HCT116 (cell line): ENCODE measurements around the gene PDE4A. TPM values are rescaled to one million over a fixed set of nuclear protein-coding genes. Genes with fewer than 3 reads are reported as not detected.

ENCODE experiments used
- ATAC-seq: fragments of 200-7000 bp; cut with Tn5 transposase; 2 replicates; pipeline ENCODE4 v1.9.1; 2020; ENCODE audit warnings: mild to moderate bottlenecking, moderate library complexity
- BruUV-seq: library from RNA; stranded (reverse); fragments of 400-500 nt; replicated peaks from 2 replicates; lab custom pipeline; 2021; lab: Mats Ljungman, UMichigan
- CTCF ChIA-PET: fragments of 300-600 bp; sonication (Branson Sonifier 250); formaldehyde crosslinking; loops from one replicate; lab custom pipeline; 2021; ENCODE audit warnings: antibody characterized with exemption; lab: Charles Lee
- POLR2A ChIA-PET: fragments of 300-600, 350-600 bp; sonication (Branson Sonifier 250); formaldehyde crosslinking; loops from one replicate; lab custom pipeline; 2021; ENCODE audit warnings: antibody characterized with exemption; lab: Charles Lee
- RAD21 ChIA-PET, 2 experiments: fragments of 300-600 bp; sonication (Branson Sonifier 250); formaldehyde crosslinking; loops; one replicate each; lab custom pipeline; 2023; ENCODE audit warnings: low total read pairs in 2 of 2; ENCODE audit not compliant: uncharacterized antibody in 2 of 2, unreplicated experiment in 2 of 2, low non-redundant PET in 1 of 2; lab: Charles Lee
- DNase-seq: peaks from one replicate; pipeline ENCODE4 v3.0.0-alpha.2; 2010; ENCODE audit warnings: low read depth, low spot score
- H2AFZ ChIP-seq: fragments of 200-600 bp; shearing (Covaris generic), sonication (generic); 2 replicates; pipeline ENCODE4 v1.6.1; 2017; ENCODE audit warnings: low read depth, mixed run types, mixed read lengths, antibody characterized with exemption, low read length; ENCODE audit not compliant: poor library complexity, severe bottlenecking
- H3K27ac ChIP-seq: 2 replicates; pipeline ENCODE4 v1.5.1; 2012; ENCODE audit warnings: low read depth, low read length
- H3K27me3 ChIP-seq: fragments of 200-600 bp; sonication (generic); 2 replicates; pipeline ENCODE4 v1.6.1; 2016; ENCODE audit warnings: mixed run types, low read length, mixed read lengths; ENCODE audit not compliant: insufficient read depth
- H3K36me3 ChIP-seq, 2 experiments: fragments of 200-500 bp in 1 of 2; fragments of 200-600 bp in 1 of 2; sonication (Bioruptor generic) in 1 of 2; sonication (generic) in 1 of 2; 2 replicates each; pipeline versions ENCODE4 v1.5.1 to v1.6.1; 2014 to 2016; ENCODE audit warnings: low read length in 2 of 2, inconsistent platforms in 1 of 2, mixed read lengths in 1 of 2, mixed run types in 1 of 2; ENCODE audit not compliant: insufficient read depth in 2 of 2, control insufficient read depth in 1 of 2
- H3K4me1 ChIP-seq, 2 experiments: fragments of 200-600 bp in 1 of 2; sonication (generic) in 1 of 2; 2 replicates each; pipeline versions ENCODE4 v1.5.1 to v1.6.1; 2012 to 2017; ENCODE audit warnings: low read length in 2 of 2, inconsistent platforms in 1 of 2, mild to moderate bottlenecking in 1 of 2, mixed read lengths in 1 of 2, mixed run types in 1 of 2, moderate library complexity in 1 of 2; ENCODE audit not compliant: insufficient read depth in 2 of 2, control insufficient read depth in 1 of 2
- H3K4me2 ChIP-seq: fragments of 200-600 bp; sonication (generic); 2 replicates; pipeline ENCODE4 v1.6.1; 2017; ENCODE audit warnings: mixed run types, low read length, mixed read lengths
- H3K4me3 ChIP-seq, 2 experiments: fragments of 200-600 bp in 1 of 2; sonication (generic) in 1 of 2; replicated peaks in 1 of 2; 2 replicates each; pipeline ENCODE4 v1.5.1; 2011 to 2016; ENCODE audit warnings: low read length in 2 of 2, control low read depth in 1 of 2, low read depth in 1 of 2, mild to moderate bottlenecking in 1 of 2, mixed read lengths in 1 of 2, mixed run types in 1 of 2
- H3K79me2 ChIP-seq: fragments of 200-600 bp; sonication (generic); 2 replicates; pipeline ENCODE4 v1.6.1; 2017; ENCODE audit warnings: mild to moderate bottlenecking, mixed run types, low read length, moderate library complexity, mixed read lengths; ENCODE audit not compliant: insufficient read depth
- H3K9ac ChIP-seq: fragments of 200-600 bp; sonication (generic); 2 replicates; pipeline ENCODE4 v1.6.1; 2016; ENCODE audit warnings: low read length, mixed read lengths
- H3K9me2 ChIP-seq: fragments of 200-600 bp; sonication (generic), shearing (Covaris generic); 2 replicates; pipeline ENCODE4 v1.6.1; 2017; ENCODE audit warnings: mixed run types, mild to moderate bottlenecking, moderate library complexity; ENCODE audit not compliant: insufficient read depth
- H3K9me3 ChIP-seq, 2 experiments: fragments of 200-500 bp in 1 of 2; fragments of 200-600 bp in 1 of 2; sonication (Bioruptor generic) in 1 of 2; sonication (generic) in 1 of 2; 2 replicates each; pipeline ENCODE4 v1.6.1; 2014 to 2017; ENCODE audit warnings: low read length in 2 of 2, mixed read lengths in 2 of 2, inconsistent platforms in 1 of 2, low read depth in 1 of 2, mild to moderate bottlenecking in 1 of 2, mixed run types in 1 of 2, moderate library complexity in 1 of 2; ENCODE audit not compliant: control insufficient read depth in 1 of 2, insufficient read depth in 1 of 2
- H4K20me1 ChIP-seq: fragments of 200-600 bp; sonication (generic), shearing (Covaris generic); 2 replicates; pipeline ENCODE4 v1.6.1; 2017; ENCODE audit warnings: mixed run types, mild to moderate bottlenecking, moderate library complexity; ENCODE audit not compliant: insufficient read depth
- ATF3 ChIP-seq: IDR thresholded peaks from 2 replicates; pipeline ENCODE4 v1.6.1; 2012
- CBX3 ChIP-seq: IDR thresholded peaks from 2 replicates; pipeline ENCODE4 v1.6.1; 2012; ENCODE audit warnings: low read depth
- CEBPB ChIP-seq: IDR thresholded peaks from 2 replicates; pipeline ENCODE4 v1.6.1; 2012; ENCODE audit warnings: low read depth
- EGR1 ChIP-seq: IDR thresholded peaks from 2 replicates; pipeline ENCODE4 v1.6.1; 2012; ENCODE audit warnings: low read depth
- EZH2 ChIP-seq: fragments of 200-600 bp; sonication (generic); IDR thresholded peaks from 2 replicates; pipeline ENCODE4 v1.6.1; 2017; ENCODE audit warnings: antibody characterized with exemption, mixed run types
- EZH2phosphoT487 ChIP-seq: fragments of 200-600 bp; IDR thresholded peaks from 2 replicates; pipeline ENCODE4 v1.6.1; 2018; ENCODE audit warnings: antibody characterized with exemption, borderline replicate concordance
- JUND ChIP-seq: IDR thresholded peaks from 2 replicates; pipeline ENCODE4 v1.6.1; 2012
- POLR2A ChIP-seq: IDR thresholded peaks from 2 replicates; pipeline ENCODE4 v1.7.0; 2011; ENCODE audit warnings: borderline replicate concordance; ENCODE audit not compliant: insufficient read depth, insufficient read length; ENCODE audit errors: extremely low read depth
- POLR2AphosphoS5 ChIP-seq: IDR thresholded peaks from 2 replicates; pipeline ENCODE4 v1.6.1; 2011; ENCODE audit warnings: mild to moderate bottlenecking, low read depth, low read length, moderate library complexity
- RAD21 ChIP-seq: IDR thresholded peaks from 2 replicates; pipeline ENCODE4 v1.6.1; 2012; ENCODE audit warnings: low read depth, mild to moderate bottlenecking
- REST ChIP-seq: IDR thresholded peaks from 2 replicates; pipeline ENCODE4 v1.6.1; 2012; ENCODE audit warnings: low read depth
- SIN3A ChIP-seq: IDR thresholded peaks from 2 replicates; pipeline ENCODE4 v1.6.1; 2012; ENCODE audit warnings: low read depth
- SP1 ChIP-seq: IDR thresholded peaks from 2 replicates; pipeline ENCODE4 v1.6.1; 2012; ENCODE audit warnings: low read depth
- SRF ChIP-seq: IDR thresholded peaks from 2 replicates; pipeline ENCODE4 v1.6.1; 2012; ENCODE audit warnings: low read depth
- ZFX ChIP-seq: fragments of 450-650 bp; IDR thresholded peaks from 2 replicates; pipeline ENCODE4 v1.6.1; 2017
- intact Hi-C: fragments of 100-400 bp; cut with micrococcal nuclease; formaldehyde crosslinking; loops from 2 replicates; pipeline ENCODE4 v1.10.0; 2022
- total RNA-seq: library from RNA; stranded (reverse); gene quantifications from one replicate; pipeline ENCODE4 v1.2.1, GENCODE V29; 2021; ENCODE audit not compliant: unreplicated experiment
- TF ChIP-seq, protein P1 (sequence below): IDR thresholded peaks from 2 replicates; pipeline ENCODE4 v1.6.1; 2012

PDE4A gene
- total RNA-seq, 1 experiment from 2014 or later: 33.7 TPM

DNA sequence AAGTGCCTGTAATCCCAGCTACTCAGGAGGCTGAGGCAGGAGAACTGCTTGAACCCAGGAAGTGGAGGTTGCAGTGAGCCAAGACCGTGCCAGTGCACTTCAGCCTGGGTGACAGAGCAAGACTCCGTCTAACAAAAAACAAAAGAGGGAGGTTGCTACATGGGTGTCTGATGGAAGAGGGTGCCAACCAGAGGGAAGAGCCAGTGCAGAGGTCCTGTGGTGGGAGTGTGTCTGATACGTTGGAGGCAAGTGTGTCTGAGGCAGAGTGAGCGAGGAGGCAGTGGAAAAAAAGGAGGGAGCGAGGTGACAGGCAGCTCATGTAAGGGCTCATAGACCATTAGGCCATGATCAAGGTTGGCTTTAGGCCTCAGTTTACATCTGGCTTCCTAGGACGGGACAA lies 6.8 kb downstream of the PDE4A start:
- peaks cover 29% of the 10 kb centered on the region for H3K79me2 ChIP-seq
- no peak overlapping the region for H3K27ac ChIP-seq
- H3K9me2 ChIP-seq: no peaks in the 10 kb centered on the region
- CTCF ChIA-PET: interaction anchor here (1.4 to 4.1 kb wide), 2 partner anchors 10 to 275 kb away, joined by 4 to 30 read pairs; partner anchors contain the start of gene QTRT1
- H3K36me3 ChIP-seq: no peaks in the 10 kb centered on the region
- TF ChIP-seq SRF (no peak), CBX3 (no peak), POLR2A (no peak), EGR1 (no peak), ATF3 (no peak), SP1 (no peak), SIN3A (no peak), EZH2 (no peak), REST (no peak), EZH2phosphoT487 (no peak), ZFX (no peak), RAD21 (no peak), JUND (no peak), CEBPB (no peak), POLR2AphosphoS5 (no peak)
- TF ChIP-seq, protein P1, sequence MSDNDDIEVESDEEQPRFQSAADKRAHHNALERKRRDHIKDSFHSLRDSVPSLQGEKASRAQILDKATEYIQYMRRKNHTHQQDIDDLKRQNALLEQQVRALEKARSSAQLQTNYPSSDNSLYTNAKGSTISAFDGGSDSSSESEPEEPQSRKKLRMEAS: no peak
- peaks cover 13 to 44% of the 10 kb centered on the region in 2 experiments for H3K4me1 ChIP-seq
- no peaks in the 10 kb centered on the region for H3K9me3 ChIP-seq
- ATAC-seq (no peak), DNase-seq (no peak)
- POLR2A ChIA-PET: no interaction called here
- no peak overlapping the region for H3K4me2 ChIP-seq
- no TSS peak for BruUV-seq
- RAD21 ChIA-PET: no interaction called here
- intact Hi-C loops: no loop called here
- no peak overlapping the region for H3K9ac ChIP-seq
- H2AFZ ChIP-seq: no peak overlapping the region
- no peak overlapping the region for H3K4me3 ChIP-seq
- H3K27me3 ChIP-seq: no peaks in the 10 kb centered on the region
- no peaks in the 10 kb centered on the region for H4K20me1 ChIP-seq
